NB4 (cell line): ENCODE results near the gene APP.

Experiments
- CTCF ChIP-seq: IDR thresholded peaks from one replicate; pipeline ENCODE4 v1.5.1; 2012; ENCODE audit warnings: low read depth, low read length
- MYC ChIP-seq: IDR thresholded peaks from 2 replicates; pipeline ENCODE4 v1.6.1; 2011; ENCODE audit warnings: low read depth, low read length

- no peak for TF ChIP-seq MYC
- TF ChIP-seq CTCF: no peak
These were observed 299.0 kb downstream of the APP start for GRCh38 chr21:25871566-25871965.
